Vagina (tissue), 2 donors: ENCODE data around the gene ZCCHC8. TPM values are rescaled to one million over a fixed set of nuclear protein-coding genes. Genes with fewer than 3 reads are reported as not detected.

Source experiments
- DNase-seq, 2 donors: peaks; one replicate each; pipeline ENCODE4 v3.0.0-alpha.2; 2017; ENCODE audit errors: extremely low spot score in 2 of 2
- H3K27ac ChIP-seq: fragments of 200-600 bp; sonication (generic); one replicate; pipeline ENCODE4 v1.5.1; 2019
- H3K27me3 ChIP-seq: fragments of 200-600 bp; sonication (generic); one replicate; pipeline ENCODE4 v1.5.1; 2019
- H3K36me3 ChIP-seq, 2 donors: fragments of 200-600 bp; sonication (generic); one replicate each; pipeline ENCODE4 v1.5.1; 2017 to 2019
- H3K4me1 ChIP-seq: fragments of 200-600 bp; sonication (generic); one replicate; pipeline ENCODE4 v1.5.1; 2019
- H3K4me3 ChIP-seq, 2 donors: fragments of 200-600 bp; sonication (generic); 1 replicate in 1 of 2; 2 replicates in 1 of 2; pipeline ENCODE4 v1.5.1; 2016 to 2019
- H3K9me3 ChIP-seq: fragments of 200-600 bp; sonication (generic); one replicate; pipeline ENCODE4 v1.5.1; 2019
- POLR2A ChIP-seq, 2 donors: fragments of 450-650 bp; IDR thresholded peaks; one replicate each; pipeline ENCODE4 v1.6.1; 2017; ENCODE audit warnings: antibody characterized with exemption in 2 of 2, mild to moderate bottlenecking in 2 of 2, moderate library complexity in 2 of 2
- POLR2AphosphoS5 ChIP-seq, 2 donors: sonication (generic); formaldehyde crosslinking; IDR thresholded peaks; one replicate each; pipeline ENCODE4 v1.9.0; 2017; ENCODE audit warnings: antibody characterized with exemption in 2 of 2, mild to moderate bottlenecking in 2 of 2, low read depth in 1 of 2; ENCODE audit not compliant: insufficient read depth in 1 of 2
- intact Hi-C: fragments of 100-400 bp; cut with DNase I; formaldehyde crosslinking; loops from one replicate; pipeline ENCODE4 v1.15.1; 2023
- small RNA-seq: library from RNA; depleted of rRNA; stranded (forward); fragments of <200 nt; gene quantifications from one replicate; pipeline ENCODE3, GENCODE V24; 2016
- total RNA-seq: library from RNA; depleted of rRNA; stranded (reverse); fragments of >200 nt; gene quantifications from one replicate; pipeline ENCODE4 v1.2.3, GENCODE V29; 2016
- TF ChIP-seq, protein P1 (sequence below), 3 experiments: fragments of 450-650 bp in 2 of 3; fragments of 200-600 bp in 1 of 3; sonication (generic) in 1 of 3; IDR thresholded peaks; one replicate each; pipeline ENCODE4 v1.5.1; 2017 to 2019; ENCODE audit warnings: antibody characterized with exemption in 3 of 3, mild to moderate bottlenecking in 2 of 3, moderate library complexity in 2 of 3

The ZCCHC8 gene
- total RNA-seq, 1 donor from 2014 or later = 28.2 TPM

DNA sequence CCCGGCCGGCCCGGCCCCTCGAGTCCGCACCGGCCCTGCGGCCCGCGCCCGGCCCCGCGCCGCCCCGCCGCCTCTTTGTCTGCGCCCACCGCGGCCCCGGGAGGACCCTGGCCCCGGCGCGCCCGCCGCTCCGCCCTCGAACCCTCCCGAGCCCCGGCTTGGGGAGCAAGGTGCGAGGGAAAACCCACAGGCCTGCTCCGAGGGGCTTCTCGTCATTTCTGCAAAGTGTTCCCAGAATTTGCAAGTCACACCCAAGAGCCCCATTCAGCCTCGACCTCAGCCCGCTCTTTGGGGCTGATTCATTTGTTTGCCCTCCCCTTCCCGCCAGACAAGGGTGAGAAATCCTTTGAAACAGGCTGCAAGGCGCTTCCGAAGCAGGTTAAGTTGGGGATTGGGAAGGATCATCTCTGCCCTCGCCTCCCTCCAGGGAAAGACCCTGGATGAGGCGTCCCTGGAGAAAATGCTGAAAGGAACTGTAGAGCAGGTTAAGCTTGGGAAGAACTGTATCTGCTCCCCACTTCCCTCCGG, 77.9 kb downstream of the ZCCHC8 start:
- peaks cover 43% of the 10 kb centered on the region for H3K4me1 ChIP-seq
- TF ChIP-seq POLR2AphosphoS5 (IDR thresholded peaks at IDR 0.05; ENCODE audit: insufficient read depth in 1 of 2, low read depth in 1 of 2) = peak in 1 of 2 donors; percentile 6
- TF ChIP-seq, protein P1, sequence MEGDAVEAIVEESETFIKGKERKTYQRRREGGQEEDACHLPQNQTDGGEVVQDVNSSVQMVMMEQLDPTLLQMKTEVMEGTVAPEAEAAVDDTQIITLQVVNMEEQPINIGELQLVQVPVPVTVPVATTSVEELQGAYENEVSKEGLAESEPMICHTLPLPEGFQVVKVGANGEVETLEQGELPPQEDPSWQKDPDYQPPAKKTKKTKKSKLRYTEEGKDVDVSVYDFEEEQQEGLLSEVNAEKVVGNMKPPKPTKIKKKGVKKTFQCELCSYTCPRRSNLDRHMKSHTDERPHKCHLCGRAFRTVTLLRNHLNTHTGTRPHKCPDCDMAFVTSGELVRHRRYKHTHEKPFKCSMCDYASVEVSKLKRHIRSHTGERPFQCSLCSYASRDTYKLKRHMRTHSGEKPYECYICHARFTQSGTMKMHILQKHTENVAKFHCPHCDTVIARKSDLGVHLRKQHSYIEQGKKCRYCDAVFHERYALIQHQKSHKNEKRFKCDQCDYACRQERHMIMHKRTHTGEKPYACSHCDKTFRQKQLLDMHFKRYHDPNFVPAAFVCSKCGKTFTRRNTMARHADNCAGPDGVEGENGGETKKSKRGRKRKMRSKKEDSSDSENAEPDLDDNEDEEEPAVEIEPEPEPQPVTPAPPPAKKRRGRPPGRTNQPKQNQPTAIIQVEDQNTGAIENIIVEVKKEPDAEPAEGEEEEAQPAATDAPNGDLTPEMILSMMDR (IDR thresholded peaks at IDR 0.05) = no peak
- intact Hi-C loops = no loop called here
- H3K9me3 ChIP-seq = no peaks in the 10 kb centered on the region
- DNase-seq = no peak
- peak overlapping the region; percentile 89 to 93 for H3K4me3 ChIP-seq
- H3K27me3 ChIP-seq = no peaks in the 10 kb centered on the region
- peak overlapping the region; percentile 99 for H3K27ac ChIP-seq
- H3K36me3 ChIP-seq = no peaks in the 10 kb centered on the region

DNA sequence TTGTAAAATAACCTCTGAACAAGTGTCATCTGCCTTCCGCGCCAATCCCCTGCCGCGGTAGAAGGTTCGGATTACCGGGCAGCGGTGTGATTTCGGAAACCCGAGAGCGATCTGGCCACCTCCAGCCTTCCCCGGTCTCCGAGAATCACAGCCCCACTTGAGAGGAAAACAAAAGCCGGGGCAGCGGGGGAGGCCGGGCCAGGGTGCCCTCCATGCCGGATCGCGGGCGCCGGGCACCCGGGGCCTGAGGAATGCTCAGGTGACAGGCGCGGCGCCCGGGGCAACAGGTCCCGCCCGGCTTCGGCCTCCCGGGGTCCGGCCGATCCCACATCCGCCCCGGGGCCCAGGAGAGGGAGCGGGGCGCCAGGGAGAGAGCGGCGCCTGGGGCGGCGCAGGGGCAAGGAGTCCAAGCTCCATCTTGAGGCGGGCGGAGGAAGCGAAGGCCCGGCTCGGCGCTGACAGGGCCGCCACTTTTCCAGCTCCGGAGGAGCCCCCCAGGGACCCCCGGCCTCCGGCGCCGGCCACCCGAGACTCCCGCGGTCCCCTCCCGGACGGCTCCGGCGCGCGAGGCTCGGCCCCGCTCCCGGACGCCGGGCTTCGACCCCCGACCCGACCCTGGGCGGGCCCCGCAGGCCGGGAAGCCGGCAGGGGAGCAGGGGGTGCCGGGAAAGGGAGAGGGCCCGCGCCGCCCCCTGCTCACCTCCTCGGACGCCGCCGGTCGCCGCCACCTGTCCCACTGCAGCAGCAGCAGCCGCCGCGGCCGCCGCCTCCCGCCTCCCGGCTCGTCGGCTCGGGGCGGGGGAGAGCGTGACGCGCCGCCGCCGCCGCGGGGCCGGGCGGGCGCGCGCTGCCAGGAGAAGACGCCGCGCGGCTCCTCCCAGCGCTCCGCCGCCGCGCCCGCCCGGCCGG, 78.7 kb downstream of the ZCCHC8 start, which contains the start of gene CLIP1:
Gene CLIP1, minus strand, starts transcription at position 849 of the 909 bp plus-strand sequence. CDS start 42,217 bp downstream, outside the sequence.
- H3K36me3 ChIP-seq = no peaks in the 10 kb centered on the region
- H3K9me3 ChIP-seq = no peaks in the 10 kb centered on the region
- TF ChIP-seq POLR2AphosphoS5 (IDR thresholded peaks at IDR 0.05; ENCODE audit: insufficient read depth in 1 of 2, low read depth in 1 of 2) (peak in 1 of 2 donors; percentile 64), POLR2A (IDR thresholded peaks at IDR 0.05) (peak in 1 of 2 donors; percentile 81)
- TF ChIP-seq, protein P1 (IDR thresholded peaks at IDR 0.05) = peak in 1 of 3 experiments; percentile 18
- H3K4me3 ChIP-seq = peak within 1 kb of the TSS; percentile 89 to 93
- H3K4me1 ChIP-seq = peaks cover 44% of the 10 kb centered on the region
- intact Hi-C loops = no loop called here
- peak within 1 kb of the TSS; percentile 99 for H3K27ac ChIP-seq
- no peaks in the 10 kb centered on the region for H3K27me3 ChIP-seq
- no peak for DNase-seq

Small RNA genes within 50 kb of the gene (small RNA-seq; reads per million reads assigned to genes)
- gene RF00411 = not detected

Other genes with a start within 250 kb of the ZCCHC8 start
- gene VPS33A, start 234.4 kb downstream of the ZCCHC8 start, total RNA-seq = 11.0 TPM
- 135 TPM for gene CLIP1, start 78.3 kb downstream of the ZCCHC8 start, total RNA-seq
- gene RSRC2, start 26.0 kb upstream of the ZCCHC8 start, total RNA-seq = 93.3 TPM
- gene KNTC1, start 26.3 kb upstream of the ZCCHC8 start, total RNA-seq = 18.7 TPM
- 7.9 TPM for gene HCAR2, start 202.4 kb upstream of the ZCCHC8 start, total RNA-seq
- gene HCAR3, start 215.9 kb upstream of the ZCCHC8 start, total RNA-seq = 0.74 TPM
- 0.25 TPM for gene HCAR1, start 229.9 kb upstream of the ZCCHC8 start, total RNA-seq